Spleen (tissue), 7 donors: Measurements from ENCODE around the gene KRTDAP.

Experiments used
- CTCF ChIP-seq, 11 experiments: fragments of 200-600 bp in 7 of 11; fragments of 450-650 bp in 4 of 11; sonication (generic) in 4 of 11; IDR thresholded peaks in 8 of 11; conservative IDR thresholded peaks in 3 of 11; 1 replicate in 7 of 11; 2 replicates in 4 of 11; pipeline versions ENCODE4 v1.4.0 to v1.8.0; 2016 to 2021; ENCODE audit warnings: antibody characterized with exemption in 11 of 11, inconsistent platforms in 4 of 11, mild to moderate bottlenecking in 1 of 11
- POLR2AphosphoS5 ChIP-seq, 3 donors: sonication (generic); formaldehyde crosslinking; IDR thresholded peaks; one replicate each; pipeline ENCODE4 v1.5.1; 2017; ENCODE audit warnings: antibody characterized with exemption in 3 of 3
- donor health status: DM: no; HTN: no; CAD: no; lungs with moderate emphysema.
- donor health status: DM: no; HTN: no; CAD: no.
- donor health status: DM: no; HTN: no; CAD: no.

- no peak for TF ChIP-seq POLR2AphosphoS5 (IDR thresholded peaks at IDR 0.05)
- TF ChIP-seq CTCF (IDR thresholded peaks at IDR 0.05 in 8 of 11, conservative IDR thresholded peaks at IDR 0.05 in 3 of 11) = no peak
Measured at GRCh38 chr19:35498984-35499527, 8.8 kb upstream of the KRTDAP start.
